Esophagus mucosa (tissue), 1 donor: ENCODE measurements around the gene NSD1. TPM values are rescaled to one million over a fixed set of nuclear protein-coding genes. Genes with fewer than 3 reads are reported as not detected.
"Not testable (repeated sequence)": the region's sequence is repeated elsewhere in the genome, so short reads cannot be mapped to it uniquely, and the experiment has no call there.

Experiments used
- ATAC-seq: fragments of 200-7000 bp; cut with Tn5 transposase; one replicate; pipeline ENCODE4 v1.9.1; 2020
- total RNA-seq: library from RNA; stranded (reverse); gene quantifications from one replicate; pipeline ENCODE4 v1.2.4, GENCODE V29; 2023
- donor health status: DM: yes; HTN: yes; CAD: no.

NSD1 gene
- total RNA-seq, 1 donor from 2014 or later, result 53.8 TPM

DNA sequence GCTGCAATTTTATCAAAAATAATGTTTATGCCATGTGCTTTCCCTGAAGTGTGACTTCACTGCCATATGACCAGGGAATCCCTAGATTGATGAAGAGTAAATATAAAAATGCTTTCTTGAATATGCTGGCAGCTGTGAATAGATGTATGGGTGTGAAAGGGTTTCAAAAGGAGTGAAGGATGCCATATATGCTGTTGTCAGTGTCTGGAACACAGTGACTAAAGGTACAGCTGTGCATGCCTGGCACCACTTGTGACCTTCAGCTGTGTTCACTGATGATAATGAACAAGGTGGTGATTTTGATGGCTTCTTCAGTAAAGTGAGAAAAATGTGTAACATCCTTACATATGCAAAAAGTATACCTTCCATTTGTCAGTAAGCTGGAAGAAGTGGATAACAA, 100.2 kb downstream of the NSD1 start:
- no peak for ATAC-seq

DNA sequence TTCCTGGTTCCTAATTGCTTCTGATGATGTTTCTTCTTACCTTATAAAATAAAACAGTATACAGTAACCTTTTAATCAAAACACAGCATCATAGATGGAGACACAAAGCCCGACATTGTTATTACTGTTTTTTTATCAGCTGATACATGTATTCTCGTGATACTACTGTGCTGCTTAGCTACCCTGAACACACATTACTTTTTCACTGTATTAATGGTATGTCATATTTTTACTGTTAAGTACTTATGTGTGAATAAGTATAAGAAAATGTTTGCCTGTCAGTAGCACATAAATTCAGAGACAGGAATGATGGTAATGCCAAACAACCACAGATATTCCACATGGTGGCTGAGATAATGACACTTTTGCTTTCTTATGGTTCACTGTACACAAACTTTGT, 101.3 kb downstream of the NSD1 start:
- no peak for ATAC-seq

- ATAC-seq, result no peak
Observed at GRCh38 chr5:177241768-177242167, 108.2 kb downstream of the NSD1 start.

- no peak for ATAC-seq
Observed at GRCh38 chr5:177242304-177242703, 108.7 kb downstream of the NSD1 start.

GRCh38 chr5:177249761-177250537, 116.4 kb downstream of the NSD1 start:
- no peak for ATAC-seq

GRCh38 chr5:177253252-177253651, 119.7 kb downstream of the NSD1 start:
- no peak for ATAC-seq

DNA sequence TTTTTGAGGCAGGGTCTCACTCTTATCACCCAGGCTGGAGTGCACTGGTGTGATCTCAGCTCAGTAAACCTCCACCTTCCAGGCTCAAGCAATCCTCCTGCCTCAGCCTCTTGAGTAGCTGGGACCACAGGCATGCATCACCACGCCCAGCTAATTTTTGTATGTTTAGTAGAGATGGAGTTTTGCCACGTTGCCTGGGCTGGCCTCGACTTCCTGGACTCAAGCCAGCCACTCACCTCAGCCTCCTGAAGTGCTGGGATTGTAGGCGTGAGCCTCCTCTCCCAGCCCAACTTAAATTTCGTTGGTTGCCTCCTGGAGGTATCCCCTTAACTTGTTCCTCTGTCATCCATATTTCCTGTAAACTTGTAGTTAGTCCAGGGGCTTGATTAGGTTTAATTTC, 122.7 kb downstream of the NSD1 start:
- ATAC-seq, result no peak

- ATAC-seq, result not testable (repeated sequence)
Observed at GRCh38 chr5:177258711-177259110, 125.1 kb downstream of the NSD1 start.

- no peak for ATAC-seq
Observed at GRCh38 chr5:177260961-177261360, 127.4 kb downstream of the NSD1 start.

DNA sequence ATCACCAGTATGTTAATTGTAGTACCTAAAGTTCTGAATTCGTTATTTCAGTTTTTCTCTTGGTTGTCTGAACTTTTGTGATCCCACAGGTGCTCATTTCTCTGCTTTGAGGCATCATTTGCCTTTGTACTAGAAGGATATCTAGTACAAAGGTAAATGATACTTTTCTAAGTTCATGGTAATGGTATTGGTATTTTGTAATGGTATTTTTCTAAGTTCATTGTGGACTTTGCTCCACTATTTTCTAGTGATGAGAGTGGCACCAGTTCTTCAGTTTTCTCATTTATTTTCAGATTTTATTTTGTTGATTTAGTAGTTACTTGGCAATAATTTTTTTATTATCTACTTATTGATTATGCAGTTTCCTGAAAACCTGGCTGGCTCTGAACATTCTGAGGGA, 127.9 kb downstream of the NSD1 start:
- no peak for ATAC-seq

DNA sequence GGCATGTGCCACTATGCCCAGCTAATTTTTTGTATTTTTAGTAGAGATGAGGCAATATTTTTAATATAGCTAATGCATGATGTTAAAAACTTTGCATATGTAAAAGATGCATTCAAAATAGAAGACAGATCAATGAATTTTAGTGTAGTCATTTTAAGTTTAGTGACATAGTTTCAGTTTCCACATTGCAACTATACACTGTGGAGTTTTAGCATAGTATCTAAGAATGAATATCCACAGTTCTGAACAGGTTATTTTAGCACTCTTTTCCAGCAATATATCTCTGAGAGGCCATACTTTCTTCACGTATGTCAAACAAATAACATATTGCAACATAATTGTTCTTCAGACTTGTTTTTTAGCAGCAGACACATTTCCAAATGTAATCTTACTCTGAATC, 130.6 kb downstream of the NSD1 start:
- ATAC-seq, result no peak

DNA sequence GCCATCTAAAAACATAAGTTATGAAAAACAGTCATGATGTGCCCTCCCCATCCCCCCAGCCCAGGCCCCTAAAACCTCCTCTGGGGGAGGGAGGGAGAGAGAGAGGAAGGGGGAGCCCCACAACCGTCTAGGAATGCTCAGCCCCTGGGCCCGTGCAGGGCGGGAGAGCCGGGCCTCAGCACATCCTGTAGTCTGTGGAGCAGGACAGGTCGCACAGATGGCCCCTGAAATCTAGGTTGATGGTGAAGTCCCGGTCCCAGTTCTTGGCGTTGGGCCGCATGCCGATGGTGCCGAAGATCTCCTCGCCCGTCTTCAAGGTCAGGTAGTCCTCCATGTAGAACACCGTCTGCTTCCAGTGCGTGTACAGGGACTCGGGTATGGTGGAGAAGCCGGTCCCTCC, 131.8 kb downstream of the NSD1 start:
- ATAC-seq, result no peak

GRCh38 chr5:177269232-177269895, 135.8 kb downstream of the NSD1 start:
- no peak for ATAC-seq

DNA sequence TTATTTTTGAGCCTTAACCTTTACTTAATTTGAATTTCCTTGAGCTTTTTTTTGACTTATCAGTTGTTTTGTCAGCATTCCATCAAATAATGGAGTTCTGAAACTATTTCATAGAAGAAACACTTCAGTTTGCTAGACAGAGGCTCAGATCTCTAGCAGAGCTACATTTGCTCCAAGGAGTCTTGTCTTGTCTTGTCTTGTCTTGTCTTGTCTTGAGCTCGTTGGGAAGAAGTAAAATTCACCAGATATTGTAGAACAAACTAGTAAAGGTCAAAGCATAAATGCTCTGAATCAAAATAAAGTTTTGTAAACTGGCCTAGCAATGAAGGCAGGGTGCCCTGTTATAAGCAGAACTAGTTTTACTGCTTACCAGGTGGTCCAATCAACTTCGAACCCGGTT, 136.4 kb downstream of the NSD1 start:
- ATAC-seq, result peak; percentile 51

GRCh38 chr5:177270653-177271052, 137.1 kb downstream of the NSD1 start:
- no peak for ATAC-seq

DNA sequence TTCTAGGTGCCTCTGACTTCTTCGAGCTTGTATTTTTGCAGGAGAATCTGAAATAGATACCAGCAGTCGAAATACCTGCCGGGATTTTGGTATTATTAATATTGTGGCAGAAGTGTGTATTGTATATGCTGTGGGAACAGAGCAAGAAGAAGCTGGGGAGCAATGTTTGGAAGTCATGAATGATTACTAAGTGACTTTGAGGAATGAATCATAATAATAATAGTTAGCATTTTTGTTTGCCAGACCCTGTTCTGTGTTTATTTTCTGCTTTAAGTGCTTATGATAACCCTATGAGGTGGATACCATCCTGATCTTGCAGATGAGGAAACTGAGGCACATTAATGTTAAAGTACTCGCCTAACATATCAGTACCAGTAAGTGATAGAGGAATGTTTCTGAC, 137.5 kb downstream of the NSD1 start:
- ATAC-seq, result no peak

GRCh38 chr5:177275883-177276282, 142.3 kb downstream of the NSD1 start:
- no peak for ATAC-seq

- ATAC-seq, result no peak
Observed at GRCh38 chr5:177276886-177277285, 143.3 kb downstream of the NSD1 start.

DNA sequence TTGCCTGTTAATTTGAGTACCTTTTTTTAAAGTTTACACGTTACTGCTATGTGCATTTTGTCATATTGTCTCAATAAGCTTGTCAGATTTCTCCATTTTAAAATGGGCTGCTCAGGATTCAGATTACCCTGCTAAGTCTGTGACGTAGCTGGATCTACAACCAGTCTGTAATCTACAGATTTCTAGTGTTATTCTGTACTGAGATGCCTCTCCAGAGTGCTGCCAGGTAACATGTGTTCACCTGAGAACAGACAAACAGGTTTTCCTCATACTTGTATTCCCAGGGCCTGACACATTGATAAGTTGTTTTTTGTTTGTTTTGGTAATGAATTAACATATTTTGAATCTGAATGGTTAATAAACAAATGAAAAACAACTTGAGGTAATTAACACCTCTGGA, 154.6 kb downstream of the NSD1 start:
- ATAC-seq, result no peak

DNA sequence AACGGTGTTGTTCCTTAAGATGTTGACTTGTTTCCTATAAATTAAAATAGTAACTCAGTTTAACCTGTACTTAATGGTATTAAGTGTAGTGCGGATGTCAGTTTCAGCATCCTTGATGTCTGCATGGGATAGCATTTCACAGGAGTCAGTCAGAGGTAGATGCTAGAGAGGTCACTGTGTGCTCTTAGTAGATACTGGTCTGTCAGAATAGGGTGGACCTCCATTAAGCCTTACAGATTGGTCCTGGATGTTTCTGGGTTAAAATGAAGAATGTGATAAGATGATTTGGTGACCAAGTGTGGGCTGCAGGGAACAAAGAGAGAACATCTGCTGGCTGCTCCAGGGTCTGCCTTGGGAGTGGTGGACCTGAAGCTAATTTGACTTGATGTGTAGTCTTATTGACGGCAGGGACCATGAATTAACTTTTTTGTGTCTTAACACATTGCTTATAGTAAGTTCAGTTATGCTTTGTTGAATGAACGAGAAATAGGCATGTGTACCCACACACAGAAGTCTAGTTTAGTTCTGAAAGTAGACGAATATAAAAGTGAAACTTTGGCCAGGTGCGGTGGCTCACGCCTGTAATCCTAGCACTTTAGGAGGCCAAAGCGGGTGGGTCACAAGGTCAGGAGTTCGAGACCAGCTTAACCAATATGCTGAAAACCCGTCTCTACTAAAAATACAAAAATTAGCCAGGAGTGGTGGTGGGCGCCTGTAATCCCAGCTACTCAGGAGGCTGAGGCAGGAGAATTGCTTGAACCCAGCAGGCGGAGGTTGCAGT, 157.4 kb downstream of the NSD1 start:
- ATAC-seq, result no peak

GRCh38 chr5:177291735-177292134, 158.2 kb downstream of the NSD1 start:
- no peak for ATAC-seq

DNA sequence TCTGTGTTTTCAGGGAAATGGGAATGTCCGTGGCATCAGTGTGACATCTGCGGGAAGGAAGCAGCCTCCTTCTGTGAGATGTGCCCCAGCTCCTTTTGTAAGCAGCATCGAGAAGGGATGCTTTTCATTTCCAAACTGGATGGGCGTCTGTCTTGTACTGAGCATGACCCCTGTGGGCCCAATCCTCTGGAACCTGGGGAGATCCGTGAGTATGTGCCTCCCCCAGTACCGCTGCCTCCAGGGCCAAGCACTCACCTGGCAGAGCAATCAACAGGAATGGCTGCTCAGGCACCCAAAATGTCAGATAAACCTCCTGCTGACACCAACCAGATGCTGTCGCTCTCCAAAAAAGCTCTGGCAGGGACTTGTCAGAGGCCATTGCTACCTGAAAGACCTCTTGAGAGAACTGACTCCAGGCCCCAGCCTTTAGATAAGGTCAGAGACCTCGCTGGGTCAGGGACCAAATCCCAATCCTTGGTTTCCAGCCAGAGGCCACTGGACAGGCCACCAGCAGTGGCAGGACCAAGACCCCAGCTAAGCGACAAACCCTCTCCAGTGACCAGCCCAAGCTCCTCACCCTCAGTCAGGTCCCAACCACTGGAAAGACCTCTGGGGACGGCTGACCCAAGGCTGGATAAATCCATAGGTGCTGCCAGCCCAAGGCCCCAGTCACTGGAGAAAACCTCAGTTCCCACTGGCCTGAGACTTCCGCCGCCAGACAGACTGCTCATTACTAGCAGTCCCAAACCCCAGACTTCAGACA, 160.4 kb downstream of the NSD1 start:
- no peak for ATAC-seq

GRCh38 chr5:177294632-177295031, 161.1 kb downstream of the NSD1 start:
- no peak for ATAC-seq
